ENCODE data around the gene NDUFA12.

- TF ChIP-seq POLR2A (IDR thresholded peaks at IDR 0.05; ENCODE audit: low read length) (no peak), GATA1 (IDR thresholded peaks at IDR 0.05; ENCODE audit: low read depth, low read length) (no peak)
Measured at GRCh38 chr12:95022477-95022876, 19.0 kb upstream of the NDUFA12 start.
